Measurements from ENCODE around the gene ACADM.

GRCh38 chr1:75771978-75772377 is 47.5 kb downstream of the ACADM start:
- TF ChIP-seq CTCF (conservative IDR thresholded peaks at IDR 0.05) = no peak
- no peak for TF ChIP-seq EZH2 (IDR thresholded peaks at IDR 0.05; ENCODE audit: low read depth)
